Esophagus squamous epithelium (tissue), 5 donors: ENCODE data around the gene M6PR. TPM values are rescaled to one million over a fixed set of nuclear protein-coding genes. Genes with fewer than 3 reads are reported as not detected.

ENCODE experiments used
- DNase-seq: peaks from one replicate; lab custom pipeline; 2025; lab: John Stamatoyannopoulos, UW
- H3K27ac ChIP-seq, 4 donors: fragments of 200-600 bp; sonication (generic); one replicate each; pipeline ENCODE4 v1.5.1; 2016 to 2019; ENCODE audit warnings: mild to moderate bottlenecking in 1 of 4
- H3K27me3 ChIP-seq, 4 donors: fragments of 200-600 bp; sonication (generic); 1 replicate in 3 of 4; 2 replicates in 1 of 4; pipeline versions ENCODE4 v1.5.1 to v1.6.0; 2017 to 2021; ENCODE audit warnings: antibody characterized with exemption in 1 of 4
- H3K36me3 ChIP-seq, 3 donors: fragments of 200-600 bp; sonication (generic); one replicate each; pipeline ENCODE4 v1.5.1; 2016 to 2019
- H3K4me1 ChIP-seq, 3 donors: fragments of 200-600 bp; sonication (generic); one replicate each; pipeline ENCODE4 v1.5.1; 2017 to 2019
- H3K4me3 ChIP-seq, 4 donors: fragments of 200-600 bp; sonication (generic); 1 replicate in 3 of 4; 2 replicates in 1 of 4; pipeline ENCODE4 v1.5.1; 2016 to 2019; ENCODE audit warnings: mild to moderate bottlenecking in 2 of 4, moderate library complexity in 1 of 4
- H3K9me3 ChIP-seq, 3 donors: fragments of 200-600 bp; sonication (generic); one replicate each; pipeline ENCODE4 v1.5.1; 2016 to 2019
- CTCF ChIP-seq, 6 experiments: fragments of 450-650 bp in 4 of 6; fragments of 200-600 bp in 2 of 6; sonication (generic) in 2 of 6; IDR thresholded peaks; one replicate each; pipeline ENCODE4 v1.5.1; 2016 to 2019; ENCODE audit warnings: antibody characterized with exemption in 6 of 6, mild to moderate bottlenecking in 4 of 6, moderate library complexity in 4 of 6
- POLR2A ChIP-seq, 4 donors: fragments of 450-650 bp; IDR thresholded peaks; one replicate each; pipeline ENCODE4 v1.6.1; 2017; ENCODE audit warnings: antibody characterized with exemption in 4 of 4, mild to moderate bottlenecking in 4 of 4, moderate library complexity in 3 of 4
- WGBS, 2 donors: methylation state at CpG; one replicate each; pipeline ENCODE4 v1.1.5; 2018; 5-methylcytosine and 5-hydroxymethylcytosine counted together
- intact Hi-C: fragments of 100-400 bp; cut with DNase I; formaldehyde crosslinking; loops from one replicate; pipeline ENCODE4 v1.15.0; 2022
- total RNA-seq, 4 donors: library from RNA; depleted of rRNA; stranded (reverse); fragments of >200 nt; gene quantifications; one replicate each; pipeline ENCODE4 v1.1.0, GENCODE V29; 2016
- donor health status: DM: yes; HTN: yes; CAD: no.

The M6PR gene
- total RNA-seq, 4 donors from 2014 or later: 60.1 to 120 (median 108) TPM

DNA sequence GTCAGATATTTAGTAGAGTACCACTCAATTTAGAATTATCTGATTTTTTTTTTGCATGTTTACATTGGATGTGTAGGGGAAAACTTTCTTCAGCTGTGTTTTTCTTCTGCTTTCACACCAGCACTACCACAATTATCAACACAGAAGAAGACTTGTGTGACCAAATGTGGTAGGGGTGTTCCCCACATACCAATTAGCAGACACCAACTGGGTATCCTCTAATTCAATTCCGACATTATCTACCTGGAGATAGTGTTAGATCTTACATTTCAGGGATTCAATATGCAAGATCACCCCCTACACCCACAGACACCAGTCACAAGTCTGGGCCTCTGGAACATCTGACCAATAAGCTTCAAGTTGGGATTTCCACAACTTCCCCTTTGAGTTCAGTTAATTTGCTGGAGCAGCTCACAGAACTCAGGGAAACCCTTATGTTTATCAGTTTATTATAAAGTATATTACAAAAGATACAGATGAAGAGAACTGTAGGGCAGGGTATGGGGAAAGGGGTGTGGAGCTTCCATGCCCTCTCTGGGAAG is 35.8 kb upstream of the M6PR start:
- H3K4me1 ChIP-seq: peaks cover 0 to 19% (median 12%) of the 10 kb centered on the region in 3 donors
- H3K9me3 ChIP-seq: peaks cover 0 to 6% (median 5%) of the 10 kb centered on the region in 3 donors
- H3K36me3 ChIP-seq: no peaks in the 10 kb centered on the region
- TF ChIP-seq CTCF (IDR thresholded peaks at IDR 0.05) (no peak), POLR2A (IDR thresholded peaks at IDR 0.05) (no peak)
- no peak for DNase-seq
- intact Hi-C loops: no loop called here
- H3K27ac ChIP-seq: no peak overlapping the region
- WGBS, 2 donors: 73 to 92% methylated on average over 1 of the region's 1 CpG
- no peak overlapping the region for H3K4me3 ChIP-seq
- no peaks in the 10 kb centered on the region for H3K27me3 ChIP-seq

DNA sequence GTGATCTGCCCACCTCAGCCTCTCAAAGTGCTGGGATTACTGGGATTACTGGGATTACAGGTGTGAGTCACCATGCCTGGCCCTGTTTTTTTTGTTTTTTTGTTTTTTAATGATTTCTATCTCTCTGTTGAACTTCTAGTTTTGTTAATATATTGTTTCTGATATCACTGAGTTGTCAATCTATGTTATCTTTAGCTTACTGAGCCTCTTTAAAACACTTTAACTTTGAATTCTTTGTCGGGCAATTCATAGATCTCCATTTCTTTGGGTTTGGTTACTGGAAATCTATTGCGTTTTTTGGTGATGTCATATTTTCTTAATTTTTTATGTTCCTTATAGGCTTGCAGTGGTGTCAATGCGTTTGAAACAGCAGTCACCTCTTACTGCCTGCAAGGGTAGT is 30.7 kb upstream of the M6PR start:
- no peak for TF ChIP-seq CTCF (IDR thresholded peaks at IDR 0.05)
- no peak for TF ChIP-seq POLR2A (IDR thresholded peaks at IDR 0.05)
- Histone ChIP-seq H3K4me3 (no peak overlapping the region), H3K9me3 (peaks cover 0 to 28% (median 19%) of the 10 kb centered on the region in 3 donors), H3K4me1 (no peaks in the 10 kb centered on the region), H3K27me3 (no peaks in the 10 kb centered on the region), H3K27ac (no peak overlapping the region), H3K36me3 (no peaks in the 10 kb centered on the region)
- no peak for DNase-seq
- 74 to 88% methylated on average over 3 of the region's 3 CpGs for WGBS, 2 donors
- intact Hi-C loops: no loop called here

GRCh38 chr12:8970432-8970831 is 21.0 kb upstream of the M6PR start:
- 48 to 52% methylated on average over 1 of the region's 1 CpG for WGBS, 2 donors

DNA sequence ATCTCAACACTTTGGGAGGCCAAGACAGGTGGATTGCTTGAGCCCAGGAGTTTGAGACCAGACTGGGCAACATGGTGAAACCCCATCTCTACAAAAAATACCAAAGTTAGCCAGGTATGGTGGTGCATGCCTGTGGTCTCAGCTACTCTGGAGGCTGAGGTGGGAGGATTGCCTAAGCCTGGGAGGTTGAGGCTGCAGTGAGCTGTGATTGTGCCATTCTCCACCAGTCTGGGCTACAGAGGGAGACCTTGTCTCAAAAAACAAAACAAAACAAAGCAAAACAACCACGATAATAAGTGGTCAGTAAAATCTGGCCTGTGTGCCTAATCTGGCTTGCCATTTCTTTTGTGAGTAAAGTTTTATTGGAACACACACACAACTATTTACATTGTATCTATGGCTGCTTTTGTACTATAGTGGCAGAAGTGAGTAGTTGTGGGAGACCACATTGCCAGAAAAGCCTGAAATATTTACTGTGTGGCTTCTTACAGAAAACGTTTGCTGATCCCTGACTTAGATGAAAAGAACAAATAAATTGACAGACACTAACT is 20.5 kb upstream of the M6PR start:
- intact Hi-C loops: no loop called here
- Histone ChIP-seq H3K4me1 (no peaks in the 10 kb centered on the region), H3K27me3 (no peaks in the 10 kb centered on the region), H3K27ac (no peak overlapping the region), H3K4me3 (no peak overlapping the region), H3K9me3 (peaks cover 4 to 31% (median 14%) of the 10 kb centered on the region in 3 donors), H3K36me3 (no peaks in the 10 kb centered on the region)
- 33 to 57% methylated on average over 2 of the region's 2 CpGs for WGBS, 2 donors
- TF ChIP-seq POLR2A (IDR thresholded peaks at IDR 0.05) (no peak), CTCF (IDR thresholded peaks at IDR 0.05) (no peak)
- DNase-seq: no peak

More at GRCh38 chr12:8970432-8970831, 21.0 kb upstream of the M6PR start:
- H3K4me3 ChIP-seq: no peak overlapping the region
- TF ChIP-seq CTCF (IDR thresholded peaks at IDR 0.05): no peak
- TF ChIP-seq POLR2A (IDR thresholded peaks at IDR 0.05): no peak
- peaks cover 4 to 31% (median 14%) of the 10 kb centered on the region in 3 donors for H3K9me3 ChIP-seq
- H3K27me3 ChIP-seq: no peaks in the 10 kb centered on the region
- DNase-seq: no peak
- intact Hi-C loops: no loop called here
- no peak overlapping the region for H3K27ac ChIP-seq
- no peaks in the 10 kb centered on the region for H3K4me1 ChIP-seq
- H3K36me3 ChIP-seq: no peaks in the 10 kb centered on the region

DNA sequence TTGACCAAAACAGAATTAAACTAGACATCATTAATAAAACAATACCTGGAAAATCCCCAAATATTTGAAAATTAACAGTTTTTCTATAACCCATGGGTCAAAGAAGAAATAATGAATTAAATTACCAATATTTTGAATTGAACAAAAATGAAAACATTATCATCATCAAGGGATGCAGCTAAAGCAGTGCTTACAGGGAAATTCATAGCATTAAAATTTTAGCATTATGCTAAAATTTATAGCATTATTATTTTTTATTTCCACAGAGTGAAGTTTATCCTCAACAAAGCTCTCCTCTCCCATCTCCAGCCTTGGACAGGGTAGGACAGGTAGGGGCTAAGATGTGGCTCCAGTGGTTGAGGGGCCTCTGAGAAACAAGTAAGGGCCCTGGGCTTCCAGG is 19.3 kb upstream of the M6PR start:
- Histone ChIP-seq H3K4me1 (no peaks in the 10 kb centered on the region), H3K4me3 (no peak overlapping the region), H3K27ac (no peak overlapping the region), H3K27me3 (no peaks in the 10 kb centered on the region), H3K9me3 (peaks cover 4 to 31% (median 14%) of the 10 kb centered on the region in 3 donors), H3K36me3 (no peaks in the 10 kb centered on the region)
- DNase-seq: no peak
- intact Hi-C loops: no loop called here
- TF ChIP-seq CTCF (IDR thresholded peaks at IDR 0.05): no peak
- TF ChIP-seq POLR2A (IDR thresholded peaks at IDR 0.05): no peak
